Measurements from ENCODE around the gene EAF1. TPM values are rescaled to one million over a fixed set of nuclear protein-coding genes. Genes with fewer than 3 reads are reported as not detected.

Gene EAF1
- total and polyA plus RNA-seq, 7 donors: 7.2 to 17.8 (median 11.8) TPM

- DNase-seq: no peak
- H3K9me3 ChIP-seq: no peaks in the 10 kb centered on the region
- no peak overlapping the region for H3K27ac ChIP-seq
- peaks cover 0 to 3% (median 0%) of the 10 kb centered on the region in 4 donors for H3K36me3 ChIP-seq
- no peak overlapping the region for H3K4me3 ChIP-seq
- TF ChIP-seq EP300 (IDR thresholded peaks at IDR 0.05) (no peak), POLR2A (IDR thresholded peaks at IDR 0.05) (no peak), POLR2AphosphoS5 (IDR thresholded peaks at IDR 0.05) (no peak), CTCF (IDR thresholded peaks at IDR 0.05) (no peak)
- H3K27me3 ChIP-seq: no peaks in the 10 kb centered on the region
- 85 to 93% methylated on average over 11 of the region's 11 CpGs for WGBS, 2 donors
- H3K4me1 ChIP-seq: no peaks in the 10 kb centered on the region
- intact Hi-C loops (cut with DNase I): no loop called here
These were observed 40.1 kb downstream of the EAF1 start for GRCh38 chr3:15467227-15468181.

- no peaks in the 10 kb centered on the region for H3K9me3 ChIP-seq
- 84 to 86% methylated on average over 6 of the region's 6 CpGs for WGBS, 2 donors
- intact Hi-C loops (cut with DNase I): no loop called here
- H3K36me3 ChIP-seq: peaks cover 0 to 3% (median 0%) of the 10 kb centered on the region in 4 donors
- H3K27ac ChIP-seq: no peak overlapping the region
- H3K4me3 ChIP-seq: no peak overlapping the region
- TF ChIP-seq CTCF (IDR thresholded peaks at IDR 0.05) (no peak), EP300 (IDR thresholded peaks at IDR 0.05) (no peak), POLR2A (IDR thresholded peaks at IDR 0.05) (no peak), POLR2AphosphoS5 (IDR thresholded peaks at IDR 0.05) (no peak)
- no peak for DNase-seq
- no peaks in the 10 kb centered on the region for H3K4me1 ChIP-seq
- H3K27me3 ChIP-seq: no peaks in the 10 kb centered on the region
These were observed 42.9 kb downstream of the EAF1 start for GRCh38 chr3:15470261-15470660.

- peaks cover 0 to 3% (median 0%) of the 10 kb centered on the region in 4 donors for H3K36me3 ChIP-seq
- no peaks in the 10 kb centered on the region for H3K27me3 ChIP-seq
- no peak for DNase-seq
- H3K4me1 ChIP-seq: no peaks in the 10 kb centered on the region
- no peak overlapping the region for H3K4me3 ChIP-seq
- no peak overlapping the region for H3K27ac ChIP-seq
- TF ChIP-seq CTCF (IDR thresholded peaks at IDR 0.05) (no peak), POLR2A (IDR thresholded peaks at IDR 0.05) (no peak), POLR2AphosphoS5 (IDR thresholded peaks at IDR 0.05) (no peak), EP300 (IDR thresholded peaks at IDR 0.05) (no peak)
- H3K9me3 ChIP-seq: no peaks in the 10 kb centered on the region
- 90 to 95% methylated on average over 2 of the region's 2 CpGs for WGBS, 2 donors
- intact Hi-C loops (cut with DNase I): no loop called here
These were observed 43.5 kb downstream of the EAF1 start for GRCh38 chr3:15470849-15471248.

GRCh38 chr3:15471861-15472260, 44.5 kb downstream of the EAF1 start:
- H3K4me3 ChIP-seq: no peak overlapping the region
- H3K27me3 ChIP-seq: no peaks in the 10 kb centered on the region
- no peak overlapping the region for H3K27ac ChIP-seq
- WGBS, 2 donors: 79 to 89% methylated on average over 3 of the region's 3 CpGs
- no peak for DNase-seq
- peaks cover 0 to 3% (median 0%) of the 10 kb centered on the region in 4 donors for H3K36me3 ChIP-seq
- no peaks in the 10 kb centered on the region for H3K9me3 ChIP-seq
- H3K4me1 ChIP-seq: no peaks in the 10 kb centered on the region
- TF ChIP-seq POLR2A (IDR thresholded peaks at IDR 0.05) (no peak), EP300 (IDR thresholded peaks at IDR 0.05) (no peak), POLR2AphosphoS5 (IDR thresholded peaks at IDR 0.05) (no peak), CTCF (IDR thresholded peaks at IDR 0.05) (no peak)
- intact Hi-C loops (cut with DNase I): no loop called here
